DMS114 treated with DMSO at 0.1 percent for 48 hours (cell line): ENCODE results near the gene MTMR6.
"Not testable (repeated sequence)": the region's sequence is repeated elsewhere in the genome, so short reads cannot be mapped to it uniquely, and the experiment has no call there.

Experiments
- DNase-seq: peaks from one replicate; lab custom pipeline; 2025; ENCODE audit not compliant: unreplicated experiment; lab: John Stamatoyannopoulos, UW

Gene MTMR6

DNA sequence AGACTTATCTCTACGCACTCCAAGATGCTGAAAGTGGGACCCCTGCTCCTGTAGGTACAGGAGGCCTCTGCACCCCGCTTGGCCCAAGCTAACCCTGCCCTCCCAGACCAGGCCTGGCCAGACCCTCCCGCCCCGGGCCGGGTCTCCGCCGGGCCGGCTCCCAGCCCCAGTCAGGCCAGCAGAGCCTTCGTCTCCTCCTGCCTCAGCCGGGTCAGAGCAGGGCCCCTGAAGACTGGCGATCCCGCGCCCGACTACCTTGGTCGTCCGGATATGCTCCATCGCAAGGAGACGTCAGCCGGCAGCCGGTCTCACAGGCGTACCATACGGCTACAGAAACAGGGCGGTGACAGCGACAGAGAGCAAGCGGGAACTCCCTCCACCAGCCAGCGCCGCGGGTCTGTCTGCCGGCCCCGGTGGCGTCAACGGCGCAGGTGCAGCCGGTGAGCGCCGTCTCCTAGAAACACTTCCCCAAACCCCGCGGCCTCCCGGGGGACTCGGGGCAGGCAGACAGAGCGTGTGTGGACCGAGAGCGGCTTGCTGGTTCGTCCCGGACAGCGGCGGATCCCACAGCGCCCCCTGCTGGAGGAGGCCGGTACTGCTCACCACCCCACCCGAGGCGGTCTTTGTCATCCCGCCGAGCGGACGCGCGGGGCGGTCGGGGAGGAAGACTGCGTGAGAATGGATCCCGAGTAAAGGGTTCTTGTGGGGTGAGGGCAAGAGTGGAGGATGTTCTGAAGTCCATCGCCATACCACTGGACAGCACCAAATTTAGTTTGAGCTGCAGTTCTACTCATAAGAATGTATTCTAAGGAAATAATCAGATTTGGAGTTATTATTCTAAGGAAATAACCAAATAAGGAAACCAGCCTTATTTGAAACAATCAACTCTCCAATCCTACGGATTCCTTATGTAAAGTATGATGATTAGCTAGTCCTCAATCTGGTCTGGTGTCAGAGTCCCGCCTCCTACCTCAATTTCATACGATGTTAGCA, at the start of gene MTMR6:
MTMR6 (minus strand) TSS at position 520 of the 993 bp plus-strand sequence; CDS start at position 279, 241 bp downstream.
- peak; percentile 45 for DNase-seq

DNA sequence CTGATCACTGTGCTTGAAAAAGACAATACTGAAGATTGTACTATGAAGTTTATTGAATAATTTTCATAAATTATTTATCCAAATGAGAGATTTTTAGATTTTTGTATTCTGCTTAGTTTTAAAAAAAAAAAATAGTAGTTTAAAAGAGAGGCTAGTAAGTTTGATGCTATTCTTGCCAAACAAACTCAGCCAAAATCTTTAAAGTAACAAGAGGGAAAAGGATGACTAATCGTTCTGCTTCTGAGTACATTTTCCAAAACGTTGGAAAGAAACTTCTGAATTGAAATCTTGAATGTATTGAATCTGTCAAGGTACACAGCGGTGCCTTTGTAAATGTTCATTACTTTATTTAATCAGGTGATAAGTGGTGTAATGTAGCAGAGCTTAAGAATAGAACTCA, 48.6 kb upstream of the MTMR6 start:
- no peak for DNase-seq

- no peak for DNase-seq
Observed at GRCh38 chr13:25330541-25330940, 43.3 kb upstream of the MTMR6 start.

- no peak for DNase-seq
Observed at GRCh38 chr13:25329706-25330105, 42.4 kb upstream of the MTMR6 start.

DNA sequence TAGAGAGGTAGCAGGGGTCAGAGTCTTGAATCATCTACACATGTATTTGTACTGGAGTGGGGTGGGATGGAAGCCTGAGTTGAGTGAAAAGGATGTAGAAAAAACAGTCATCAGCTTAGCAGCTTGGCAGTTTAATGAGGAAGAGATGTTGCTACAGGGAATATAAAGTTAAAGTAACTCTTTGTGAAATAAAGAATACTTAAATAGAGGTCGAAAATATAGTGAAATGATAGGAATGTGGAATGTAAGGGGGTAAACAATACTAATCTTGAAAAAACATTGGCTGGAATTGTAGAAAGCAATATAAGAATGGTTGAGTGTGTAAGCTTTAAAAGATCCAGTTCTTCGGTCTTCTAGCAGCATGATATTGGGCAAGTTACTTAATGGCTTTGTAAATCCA, 36.8 kb upstream of the MTMR6 start:
- no peak for DNase-seq

GRCh38 chr13:25319771-25320170, 32.5 kb upstream of the MTMR6 start:
- DNase-seq: no peak

DNA sequence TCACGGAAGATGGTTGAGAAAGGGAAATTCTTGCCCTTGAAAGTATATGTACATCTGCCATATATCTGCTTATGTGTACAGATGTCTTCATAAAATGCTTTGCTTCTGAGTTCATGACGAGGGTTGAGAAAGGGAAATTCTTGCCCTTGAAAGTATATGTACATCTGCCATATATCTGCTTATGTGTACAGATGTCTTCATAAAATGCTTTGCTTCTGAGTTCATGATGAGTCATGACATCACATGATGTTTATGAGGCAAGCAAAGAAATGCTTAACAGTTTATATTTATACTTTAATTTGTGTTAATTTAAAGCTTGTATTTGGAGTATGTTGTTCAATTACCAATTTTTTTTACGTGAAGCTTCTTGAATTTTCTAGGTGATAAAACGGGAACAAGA, 31.7 kb upstream of the MTMR6 start:
- DNase-seq: not testable (repeated sequence)

DNA sequence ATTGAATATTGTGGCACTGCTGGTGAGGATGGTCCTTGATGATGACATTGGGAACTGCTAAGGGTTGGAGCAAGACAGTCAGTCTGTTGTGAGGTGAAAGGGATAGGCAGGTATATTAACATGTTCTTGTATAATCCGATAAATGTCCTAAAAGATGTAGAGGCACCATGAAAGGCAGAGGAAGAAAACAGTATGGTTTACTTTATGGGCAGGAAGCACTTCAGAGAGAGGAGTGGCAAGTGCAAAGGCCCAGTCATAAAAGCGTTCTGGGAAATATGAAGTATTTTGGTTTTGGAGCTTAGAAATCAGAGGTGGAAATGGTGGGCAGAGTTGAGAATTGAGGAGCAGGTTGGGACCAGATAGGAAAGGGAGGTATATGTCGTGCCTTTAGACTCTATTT, 23.6 kb upstream of the MTMR6 start:
- DNase-seq: no peak

DNA sequence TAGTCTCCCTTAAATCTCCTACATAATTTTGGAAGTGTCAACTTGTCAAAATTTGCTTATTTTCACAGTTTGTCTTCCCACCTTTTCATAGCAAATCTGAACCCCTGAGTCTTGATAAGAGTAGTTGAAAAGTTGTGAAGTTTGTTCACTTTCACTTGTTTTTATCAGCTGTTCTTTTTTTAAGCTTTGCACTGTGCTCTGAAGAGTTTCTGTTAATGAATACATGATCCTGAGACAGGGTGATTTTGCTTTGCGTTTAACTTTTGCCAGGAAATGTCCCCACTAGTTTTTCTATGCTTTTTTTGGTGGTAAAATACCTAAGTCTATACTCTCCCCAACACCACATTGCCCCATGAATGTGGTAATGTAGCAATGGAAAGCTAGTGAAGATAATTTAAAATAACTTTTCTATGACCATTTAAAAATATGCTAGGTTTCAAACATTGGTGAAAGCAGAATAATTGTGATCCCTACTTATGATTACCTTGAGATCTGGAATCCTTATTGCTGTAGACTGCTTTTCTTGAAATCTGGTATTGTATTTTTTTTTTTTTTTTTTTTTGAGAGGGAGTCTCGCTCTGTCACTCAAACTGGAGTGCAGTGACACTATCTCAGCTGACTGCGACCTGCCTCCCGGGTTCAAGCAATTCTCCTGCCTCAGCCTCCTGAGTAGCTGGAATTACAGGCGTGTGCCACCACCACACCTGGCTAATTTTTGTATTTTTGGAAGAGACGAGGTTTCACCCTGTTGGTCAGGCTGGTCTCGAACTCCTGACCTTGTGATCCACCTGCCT, 19.6 kb upstream of the MTMR6 start:
- no peak for DNase-seq

DNA sequence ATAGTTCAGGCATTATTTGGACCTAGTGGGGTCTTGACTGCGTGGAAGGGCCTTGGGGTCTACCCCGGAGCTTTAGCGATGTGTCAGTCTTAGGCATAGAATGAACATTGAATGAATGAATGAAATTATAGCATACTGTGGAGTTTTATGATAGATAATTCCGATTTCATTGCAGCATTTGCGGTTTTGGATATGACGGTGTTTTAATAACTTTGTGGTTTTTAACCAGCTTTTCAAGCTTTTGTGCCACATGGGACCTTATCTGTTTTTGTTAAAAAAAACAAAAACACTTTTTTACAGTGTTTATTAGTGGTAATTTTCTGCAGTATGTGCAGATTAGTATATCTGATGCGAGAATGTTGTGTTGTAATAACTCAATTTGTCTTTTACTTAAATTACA, 14.8 kb upstream of the MTMR6 start:
- DNase-seq: no peak

- peak; percentile 73 for DNase-seq
Observed at GRCh38 chr13:25301347-25302113, 14.2 kb upstream of the MTMR6 start, which contains the start of gene NUP58. NUP58 (plus strand) TSS chr13:25301625; CDS start chr13:25301774, 149 bp downstream.

GRCh38 chr13:25300861-25301346, 13.6 kb upstream of the MTMR6 start:
- no peak for DNase-seq

DNA sequence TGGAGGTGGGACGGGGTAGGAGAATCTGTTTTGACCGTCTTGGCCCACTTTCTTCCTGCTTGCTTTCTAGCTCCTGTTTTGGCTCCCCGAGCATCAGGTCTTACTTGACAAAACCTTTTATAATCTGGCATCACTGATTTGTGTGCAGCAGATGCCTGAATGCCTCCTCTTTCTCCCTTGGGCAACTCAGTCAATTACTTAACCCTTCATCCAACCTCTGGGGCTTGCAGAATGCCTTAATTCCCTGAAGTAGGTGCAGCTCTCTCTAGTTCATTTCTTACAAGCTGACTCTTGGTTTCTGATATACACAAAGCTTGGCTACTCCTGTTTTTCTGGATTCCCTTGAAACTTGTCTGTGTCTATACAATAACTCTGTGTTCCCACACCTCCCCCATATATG, 8.4 kb upstream of the MTMR6 start:
- DNase-seq: no peak

- no peak for DNase-seq
Observed at GRCh38 chr13:25295228-25295627, 7.9 kb upstream of the MTMR6 start.

GRCh38 chr13:25292301-25292700, 5.0 kb upstream of the MTMR6 start:
- no peak for DNase-seq

GRCh38 chr13:25291691-25292090, 4.4 kb upstream of the MTMR6 start:
- no peak for DNase-seq

DNA sequence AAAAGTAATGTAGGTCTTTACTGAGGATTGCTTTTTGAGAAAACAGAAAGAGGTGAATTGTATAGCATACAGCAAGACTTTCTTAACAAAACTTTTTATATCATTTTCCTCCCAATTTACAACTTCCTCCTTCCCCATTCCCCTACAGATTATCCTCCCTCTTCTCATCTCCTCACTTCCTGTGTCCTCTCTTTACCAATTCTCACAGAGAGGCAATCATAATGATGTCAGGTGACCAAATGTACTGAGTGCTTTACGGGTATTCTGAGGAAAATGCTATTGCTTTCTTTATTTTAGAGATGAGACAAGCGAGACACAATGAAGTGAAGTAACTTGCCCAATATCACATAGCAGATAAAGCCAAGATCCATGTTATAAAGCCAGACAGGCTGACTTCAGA, 1.7 kb upstream of the MTMR6 start:
- DNase-seq: no peak

DNA sequence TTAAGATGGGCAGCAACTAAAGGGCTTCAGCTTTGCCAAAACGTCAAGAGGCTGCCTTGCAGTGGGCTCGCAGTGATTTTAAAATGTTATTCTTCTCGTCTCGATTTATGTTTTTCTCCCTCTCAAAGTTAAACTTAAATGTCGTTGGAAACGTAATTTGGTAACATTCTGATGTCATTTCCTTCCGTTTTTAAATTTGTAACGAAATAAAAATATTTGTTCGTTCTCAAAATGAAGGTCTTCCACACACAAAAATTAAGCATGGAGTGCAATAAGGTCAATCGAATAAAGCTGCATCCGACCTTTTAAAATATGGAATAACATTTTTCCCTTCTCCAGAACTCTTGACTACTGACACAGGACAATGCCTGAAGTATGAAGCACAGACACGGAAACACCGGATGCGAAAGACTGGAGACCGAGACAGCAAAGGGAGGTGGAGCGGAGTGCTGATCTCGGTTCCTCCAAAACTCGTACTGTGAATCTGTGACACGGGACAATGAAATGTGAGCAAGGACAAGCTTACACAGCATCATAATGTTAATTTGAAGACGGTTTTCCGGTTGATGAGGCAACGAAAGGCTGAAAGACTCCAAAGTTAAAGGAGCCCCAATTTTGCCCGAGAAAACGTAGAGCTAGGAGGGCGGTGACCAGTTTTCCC, 850 bp downstream of the MTMR6 start:
- no peak for DNase-seq

DNA sequence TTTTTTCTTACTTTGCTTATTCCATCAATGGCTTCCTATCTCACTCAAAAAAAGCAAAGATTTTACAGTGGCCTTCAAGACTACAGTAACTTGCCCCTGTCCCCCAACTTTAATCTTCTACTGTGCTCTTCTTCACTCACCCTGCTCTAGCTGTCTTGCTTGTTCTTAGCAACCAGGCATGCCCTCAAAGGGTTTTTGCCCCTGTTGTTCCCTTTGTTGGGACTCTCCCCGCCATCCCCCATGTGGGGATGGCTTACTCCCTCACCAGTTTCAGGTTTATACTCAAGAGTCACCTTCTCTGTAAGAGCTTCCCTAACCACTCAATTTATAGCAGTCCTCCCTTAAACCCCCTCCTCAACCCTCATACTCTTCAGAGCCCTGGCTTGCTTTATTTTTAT, 5.4 kb downstream of the MTMR6 start:
- DNase-seq: no peak

DNA sequence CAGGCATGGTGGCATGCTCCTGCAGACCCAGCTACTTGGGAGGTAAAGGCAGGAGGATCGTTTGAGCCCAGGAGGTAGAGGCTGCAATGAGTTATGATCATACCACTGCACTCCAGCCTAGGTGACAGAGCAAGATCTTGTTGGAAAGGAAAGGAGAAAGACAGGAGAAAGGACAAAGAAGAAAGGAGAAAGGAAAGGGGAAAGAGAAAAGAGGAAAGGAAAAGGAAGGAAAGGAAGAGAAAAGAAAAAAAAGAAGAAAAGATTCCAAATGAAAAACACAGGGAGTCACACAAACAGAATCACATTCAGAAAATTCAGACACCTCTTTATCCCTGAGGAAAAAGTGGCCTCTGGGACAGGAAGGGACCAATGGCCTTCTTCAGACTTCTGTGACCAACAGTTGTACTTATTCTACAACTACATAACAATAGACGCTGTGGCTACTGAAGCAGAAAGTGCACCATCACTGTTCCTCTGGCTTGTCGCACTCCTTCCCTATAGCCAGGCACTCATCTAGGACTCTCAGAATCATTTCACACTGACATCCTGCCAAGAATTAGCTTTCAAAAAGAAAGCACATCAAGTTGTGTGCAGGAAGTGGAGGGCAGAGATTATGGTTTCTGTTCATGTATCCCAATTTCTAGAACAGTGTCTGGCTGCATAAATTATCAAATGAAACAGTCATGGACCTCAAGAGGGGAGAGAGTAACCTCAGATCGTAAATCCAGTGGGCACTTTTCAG, 5.9 kb downstream of the MTMR6 start:
- no peak for DNase-seq
